Loucy (cell line): ENCODE results near the gene ARHGAP35.

Experiments used
- EZH2phosphoT487 ChIP-seq: fragments of 200-600 bp; IDR thresholded peaks from 2 replicates; pipeline ENCODE4 v1.6.1; 2018; ENCODE audit warnings: antibody characterized with exemption, mild to moderate bottlenecking, moderate library complexity, borderline replicate concordance
- TF ChIP-seq, protein P1 (sequence below): fragments of 200-600 bp; sonication (generic); conservative IDR thresholded peaks from 2 replicates; pipeline ENCODE4 v1.5.1; 2014; ENCODE audit warnings: mild to moderate bottlenecking, antibody characterized with exemption, low read length

DNA sequence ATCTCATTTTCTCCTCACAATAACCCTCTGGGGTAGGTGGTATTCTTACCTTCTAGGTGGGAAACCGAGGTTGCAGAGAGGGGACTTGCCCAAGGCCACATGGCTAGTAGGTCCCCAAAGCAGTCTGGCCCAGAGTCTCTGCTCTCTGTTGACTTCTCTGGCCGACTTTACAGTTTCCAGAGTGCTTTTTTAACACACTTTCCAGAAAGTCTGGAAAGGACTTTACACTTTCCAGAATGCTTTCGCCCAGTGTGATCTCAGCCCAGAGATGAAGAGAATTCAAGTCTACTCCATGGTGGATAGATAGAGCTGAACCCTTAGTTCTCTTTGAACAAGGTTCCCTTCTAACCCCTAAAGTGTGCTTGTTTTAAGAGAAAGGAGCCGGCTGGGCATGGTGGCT is 12.2 kb downstream of the ARHGAP35 start:
- TF ChIP-seq, protein P1, sequence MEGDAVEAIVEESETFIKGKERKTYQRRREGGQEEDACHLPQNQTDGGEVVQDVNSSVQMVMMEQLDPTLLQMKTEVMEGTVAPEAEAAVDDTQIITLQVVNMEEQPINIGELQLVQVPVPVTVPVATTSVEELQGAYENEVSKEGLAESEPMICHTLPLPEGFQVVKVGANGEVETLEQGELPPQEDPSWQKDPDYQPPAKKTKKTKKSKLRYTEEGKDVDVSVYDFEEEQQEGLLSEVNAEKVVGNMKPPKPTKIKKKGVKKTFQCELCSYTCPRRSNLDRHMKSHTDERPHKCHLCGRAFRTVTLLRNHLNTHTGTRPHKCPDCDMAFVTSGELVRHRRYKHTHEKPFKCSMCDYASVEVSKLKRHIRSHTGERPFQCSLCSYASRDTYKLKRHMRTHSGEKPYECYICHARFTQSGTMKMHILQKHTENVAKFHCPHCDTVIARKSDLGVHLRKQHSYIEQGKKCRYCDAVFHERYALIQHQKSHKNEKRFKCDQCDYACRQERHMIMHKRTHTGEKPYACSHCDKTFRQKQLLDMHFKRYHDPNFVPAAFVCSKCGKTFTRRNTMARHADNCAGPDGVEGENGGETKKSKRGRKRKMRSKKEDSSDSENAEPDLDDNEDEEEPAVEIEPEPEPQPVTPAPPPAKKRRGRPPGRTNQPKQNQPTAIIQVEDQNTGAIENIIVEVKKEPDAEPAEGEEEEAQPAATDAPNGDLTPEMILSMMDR, result no peak
- no peak for TF ChIP-seq EZH2phosphoT487
